Measurements from ENCODE around the gene COL2A1. TPM values are rescaled to one million over a fixed set of nuclear protein-coding genes. Genes with fewer than 3 reads are reported as not detected.

COL2A1 gene
- total RNA-seq, 1 experiment from 2014 or later: 0.50 TPM

GRCh38 chr12:48005001-48005749 is 899 bp upstream of the COL2A1 start:
- H3K4me3 Mint-ChIP-seq (ENCODE audit: low read depth, unreplicated experiment): no peak overlapping the region
- CTCF ChIA-PET: interaction anchor here (0.6 kb wide), 1 partner anchor 16 kb away, joined by 9 read pairs; no protein-coding TSS in a partner anchor
- TF ChIP-seq CTCF (IDR thresholded peaks at IDR 0.05; ENCODE audit: unreplicated experiment): no peak
- no peaks in the 10 kb centered on the region for H3K9me3 Mint-ChIP-seq (ENCODE audit: low read depth, unreplicated experiment)
- H3K27ac Mint-ChIP-seq (ENCODE audit: unreplicated experiment): no peak overlapping the region
- intact Hi-C loops (cut with micrococcal nuclease; ENCODE audit: unreplicated experiment): no loop called here
- H3K4me1 Mint-ChIP-seq (ENCODE audit: low read depth, unreplicated experiment): no peaks in the 10 kb centered on the region
- DNase-seq: no peak
- no TSS peak for BruUV-seq (replicated peaks)
- H3K36me3 Mint-ChIP-seq (ENCODE audit: insufficient read depth, unreplicated experiment): peaks cover 8% of the 10 kb centered on the region
- peaks cover 99% of the 10 kb centered on the region for H3K27me3 Mint-ChIP-seq (ENCODE audit: unreplicated experiment)

- Mint-ChIP-seq H3K27ac (ENCODE audit: unreplicated experiment) (no peak overlapping the region), H3K27me3 (ENCODE audit: unreplicated experiment) (peaks cover 99% of the 10 kb centered on the region), H3K36me3 (ENCODE audit: insufficient read depth, unreplicated experiment) (peaks cover 8% of the 10 kb centered on the region), H3K9me3 (ENCODE audit: low read depth, unreplicated experiment) (no peaks in the 10 kb centered on the region), H3K4me3 (ENCODE audit: low read depth, unreplicated experiment) (peak overlapping the region; percentile 53), H3K4me1 (ENCODE audit: low read depth, unreplicated experiment) (no peaks in the 10 kb centered on the region)
- intact Hi-C loops (cut with micrococcal nuclease; ENCODE audit: unreplicated experiment): no loop called here
- no TSS peak for BruUV-seq (replicated peaks)
- CTCF ChIA-PET: no interaction called here
- no peak for TF ChIP-seq CTCF (IDR thresholded peaks at IDR 0.05; ENCODE audit: unreplicated experiment)
- DNase-seq: no peak
Measured at GRCh38 chr12:48003226-48004052, 837 bp downstream of the COL2A1 start.

- H3K27me3 Mint-ChIP-seq (ENCODE audit: unreplicated experiment): peaks cover 99% of the 10 kb centered on the region
- H3K4me3 Mint-ChIP-seq (ENCODE audit: low read depth, unreplicated experiment): no peak overlapping the region
- intact Hi-C loops (cut with micrococcal nuclease; ENCODE audit: unreplicated experiment): no loop called here
- no peak for DNase-seq
- no peak for TF ChIP-seq CTCF (IDR thresholded peaks at IDR 0.05; ENCODE audit: unreplicated experiment)
- no peak overlapping the region for H3K27ac Mint-ChIP-seq (ENCODE audit: unreplicated experiment)
- H3K4me1 Mint-ChIP-seq (ENCODE audit: low read depth, unreplicated experiment): no peaks in the 10 kb centered on the region
- CTCF ChIA-PET: no interaction called here
- no TSS peak for BruUV-seq (replicated peaks)
- peaks cover 8% of the 10 kb centered on the region for H3K36me3 Mint-ChIP-seq (ENCODE audit: insufficient read depth, unreplicated experiment)
- H3K9me3 Mint-ChIP-seq (ENCODE audit: low read depth, unreplicated experiment): no peaks in the 10 kb centered on the region
Measured at GRCh38 chr12:48002773-48003218, 1.5 kb downstream of the COL2A1 start.

DNA sequence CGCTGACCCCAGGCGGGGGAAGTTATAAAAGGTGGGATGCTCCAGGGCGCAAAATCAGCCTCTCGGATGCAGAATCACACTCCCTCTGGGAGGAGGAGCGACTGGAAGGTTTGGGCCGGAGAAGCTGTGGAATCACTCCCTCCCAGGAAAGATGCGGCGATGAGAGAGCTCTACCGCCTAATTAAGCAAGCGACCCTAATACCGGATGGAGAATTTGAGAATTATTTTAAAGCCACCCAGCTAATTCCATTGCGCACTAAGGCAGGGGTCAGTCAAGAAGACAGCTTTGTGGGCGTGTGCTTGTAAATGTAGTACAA is 1.9 kb downstream of the COL2A1 start:
- no TSS peak for BruUV-seq (replicated peaks)
- no peaks in the 10 kb centered on the region for H3K9me3 Mint-ChIP-seq (ENCODE audit: low read depth, unreplicated experiment)
- no peak for TF ChIP-seq CTCF (IDR thresholded peaks at IDR 0.05; ENCODE audit: unreplicated experiment)
- no peak for DNase-seq
- peak overlapping the region; percentile 64 for H3K4me3 Mint-ChIP-seq (ENCODE audit: low read depth, unreplicated experiment)
- peaks cover 99% of the 10 kb centered on the region for H3K27me3 Mint-ChIP-seq (ENCODE audit: unreplicated experiment)
- H3K4me1 Mint-ChIP-seq (ENCODE audit: low read depth, unreplicated experiment): no peaks in the 10 kb centered on the region
- H3K27ac Mint-ChIP-seq (ENCODE audit: unreplicated experiment): no peak overlapping the region
- intact Hi-C loops (cut with micrococcal nuclease; ENCODE audit: unreplicated experiment): no loop called here
- CTCF ChIA-PET: no interaction called here
- H3K36me3 Mint-ChIP-seq (ENCODE audit: insufficient read depth, unreplicated experiment): peaks cover 8% of the 10 kb centered on the region

Data from Calu3 (cell line).